ENCODE data around the gene KIF3C. TPM values are rescaled to one million over a fixed set of nuclear protein-coding genes. Genes with fewer than 3 reads are reported as not detected.

The KIF3C gene
- total RNA-seq, 2 donors from 2014 or later: 2.6 to 24.4 TPM

DNA sequence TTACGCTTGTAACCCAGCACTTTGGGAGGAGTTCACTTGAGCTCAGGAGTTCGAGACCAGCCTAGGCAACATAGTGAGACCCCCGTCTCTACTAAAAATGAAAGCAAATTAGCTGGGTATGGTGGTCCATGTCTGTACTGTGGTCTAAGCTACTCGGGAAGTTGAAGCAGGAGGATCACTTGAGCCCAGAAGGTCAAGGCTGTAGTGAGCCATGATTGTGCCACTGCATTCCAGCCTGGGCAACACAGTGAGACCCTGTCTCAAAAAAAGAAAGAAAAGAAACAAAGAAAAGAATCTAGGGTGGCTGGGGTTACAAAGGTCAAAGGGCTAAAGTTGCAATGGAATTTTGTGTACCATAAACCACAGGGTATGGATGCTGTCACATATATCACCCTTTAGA is 41.3 kb downstream of the KIF3C start:
- TF ChIP-seq POLR2A (IDR thresholded peaks at IDR 0.05) (no peak), POLR2AphosphoS5 (IDR thresholded peaks at IDR 0.05) (no peak)
- TF ChIP-seq, protein P1, sequence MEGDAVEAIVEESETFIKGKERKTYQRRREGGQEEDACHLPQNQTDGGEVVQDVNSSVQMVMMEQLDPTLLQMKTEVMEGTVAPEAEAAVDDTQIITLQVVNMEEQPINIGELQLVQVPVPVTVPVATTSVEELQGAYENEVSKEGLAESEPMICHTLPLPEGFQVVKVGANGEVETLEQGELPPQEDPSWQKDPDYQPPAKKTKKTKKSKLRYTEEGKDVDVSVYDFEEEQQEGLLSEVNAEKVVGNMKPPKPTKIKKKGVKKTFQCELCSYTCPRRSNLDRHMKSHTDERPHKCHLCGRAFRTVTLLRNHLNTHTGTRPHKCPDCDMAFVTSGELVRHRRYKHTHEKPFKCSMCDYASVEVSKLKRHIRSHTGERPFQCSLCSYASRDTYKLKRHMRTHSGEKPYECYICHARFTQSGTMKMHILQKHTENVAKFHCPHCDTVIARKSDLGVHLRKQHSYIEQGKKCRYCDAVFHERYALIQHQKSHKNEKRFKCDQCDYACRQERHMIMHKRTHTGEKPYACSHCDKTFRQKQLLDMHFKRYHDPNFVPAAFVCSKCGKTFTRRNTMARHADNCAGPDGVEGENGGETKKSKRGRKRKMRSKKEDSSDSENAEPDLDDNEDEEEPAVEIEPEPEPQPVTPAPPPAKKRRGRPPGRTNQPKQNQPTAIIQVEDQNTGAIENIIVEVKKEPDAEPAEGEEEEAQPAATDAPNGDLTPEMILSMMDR (IDR thresholded peaks at IDR 0.05): no peak
- intact Hi-C loops (cut with DNase I): no loop called here
- DNase-seq (ENCODE audit: low spot score): no peak
- no peaks in the 10 kb centered on the region for H3K4me1 ChIP-seq (replicated peaks)
- H3K27me3 ChIP-seq (replicated peaks; ENCODE audit: insufficient read depth): no peaks in the 10 kb centered on the region
- no peak overlapping the region for H3K4me3 ChIP-seq
- no peak overlapping the region for H3K27ac ChIP-seq
- 93% methylated on average over 4 of the region's 4 CpGs for WGBS
- no peaks in the 10 kb centered on the region for H3K9me3 ChIP-seq
- no peaks in the 10 kb centered on the region for H3K36me3 ChIP-seq

DNA sequence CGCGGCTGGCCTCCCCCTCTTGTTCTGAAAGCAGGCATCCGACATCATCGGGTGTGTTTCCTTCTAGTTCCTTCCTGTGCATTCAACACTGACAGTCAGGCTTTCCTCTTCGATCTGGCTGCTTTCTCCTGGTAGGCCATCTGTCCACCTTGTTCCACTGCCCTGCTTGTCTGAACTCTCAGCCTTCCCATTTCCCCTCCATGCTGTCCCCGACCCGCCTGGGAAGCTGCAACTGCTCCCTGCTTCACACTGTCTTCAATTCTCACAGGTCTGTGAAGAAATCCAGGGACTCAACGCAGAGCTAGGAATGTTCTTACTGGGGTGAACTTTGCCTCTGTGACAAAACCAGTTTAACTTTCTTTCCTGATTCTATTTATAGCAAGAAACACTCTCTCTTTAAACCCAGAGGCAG is 43.0 kb downstream of the KIF3C start:
- TF ChIP-seq POLR2AphosphoS5 (IDR thresholded peaks at IDR 0.05) (no peak), POLR2A (IDR thresholded peaks at IDR 0.05) (no peak)
- TF ChIP-seq, protein P1 (IDR thresholded peaks at IDR 0.05): no peak
- WGBS: 89% methylated on average over 8 of the region's 8 CpGs
- Histone ChIP-seq H3K4me1 (replicated peaks) (peaks cover 5% of the 10 kb centered on the region), H3K9me3 (no peaks in the 10 kb centered on the region), H3K27ac (peak overlapping the region in 1 of 2 donors; percentile 11), H3K27me3 (replicated peaks; ENCODE audit: insufficient read depth) (no peaks in the 10 kb centered on the region), H3K4me3 (no peak overlapping the region), H3K36me3 (no peaks in the 10 kb centered on the region)
- DNase-seq (ENCODE audit: low spot score): no peak
- intact Hi-C loops (cut with DNase I): no loop called here

DNA sequence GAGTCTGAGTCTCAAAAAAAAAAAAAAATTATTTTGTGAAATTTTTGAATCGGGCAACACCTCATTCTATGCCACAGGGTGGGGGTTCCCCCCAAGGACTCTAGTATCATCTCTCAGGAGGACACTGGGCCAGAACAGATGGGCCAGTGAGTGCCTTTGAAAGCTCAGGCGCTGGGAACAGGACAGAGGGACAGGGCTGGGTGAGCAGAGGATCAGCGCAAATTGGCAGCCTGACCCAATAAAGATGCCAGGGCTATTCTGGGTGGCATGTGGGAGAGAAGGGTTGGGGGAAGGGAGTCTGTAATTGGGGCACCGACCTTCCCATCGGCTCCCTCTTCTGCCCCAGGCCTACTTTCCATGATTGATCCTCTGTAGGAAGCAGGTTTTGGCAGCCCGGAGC is 44.0 kb downstream of the KIF3C start:
- TF ChIP-seq POLR2AphosphoS5 (IDR thresholded peaks at IDR 0.05) (no peak), POLR2A (IDR thresholded peaks at IDR 0.05) (no peak)
- TF ChIP-seq, protein P1 (IDR thresholded peaks at IDR 0.05): no peak
- 86% methylated on average over 6 of the region's 6 CpGs for WGBS

DNA sequence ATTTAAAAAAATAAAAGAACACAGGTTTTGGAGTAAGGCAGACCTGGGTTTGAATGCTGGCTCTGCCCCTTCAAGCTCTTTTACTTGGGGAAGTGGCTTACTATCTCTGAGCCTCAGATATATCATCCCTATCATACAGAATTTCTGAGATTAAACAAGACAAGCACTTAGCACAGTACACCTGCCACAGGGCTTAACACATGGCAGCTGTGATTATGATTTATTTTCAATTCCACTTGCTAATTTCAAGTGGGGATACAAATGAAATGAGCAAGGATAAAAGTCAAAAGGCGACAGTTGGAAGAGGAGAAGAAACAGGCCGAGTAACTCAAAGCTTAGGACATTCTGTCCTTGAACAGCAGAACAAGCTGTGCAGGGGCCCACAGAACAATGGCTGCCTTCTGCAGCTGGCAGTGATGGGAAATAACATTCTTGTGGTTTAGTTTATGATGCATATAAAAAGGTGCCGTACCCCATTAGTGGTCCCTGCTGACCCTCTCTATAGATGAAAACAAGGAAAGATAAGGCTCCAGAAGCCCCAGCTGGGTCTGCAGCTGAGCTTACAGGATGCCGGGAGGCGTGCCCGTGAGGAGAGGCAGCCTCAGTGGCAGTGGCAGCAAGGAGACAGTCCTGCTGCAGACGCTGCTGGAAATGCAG is 45.3 kb downstream of the KIF3C start:
- Histone ChIP-seq H3K9me3 (no peaks in the 10 kb centered on the region), H3K4me3 (no peak overlapping the region), H3K4me1 (replicated peaks) (peaks cover 5% of the 10 kb centered on the region), H3K27ac (peak overlapping the region; percentile 19 to 27), H3K36me3 (no peaks in the 10 kb centered on the region), H3K27me3 (replicated peaks; ENCODE audit: insufficient read depth) (no peaks in the 10 kb centered on the region)
- peak; percentile 26 for DNase-seq (ENCODE audit: low spot score)
- TF ChIP-seq POLR2AphosphoS5 (IDR thresholded peaks at IDR 0.05) (peak; percentile 73), POLR2A (IDR thresholded peaks at IDR 0.05) (no peak)
- TF ChIP-seq, protein P1 (IDR thresholded peaks at IDR 0.05): no peak
- intact Hi-C loops (cut with DNase I): no loop called here
- 9% methylated on average over 7 of the region's 7 CpGs for WGBS

More for the DNA sequence above, 44.0 kb downstream of the KIF3C start:
- no peak for DNase-seq (ENCODE audit: low spot score)
- Histone ChIP-seq H3K4me1 (replicated peaks) (peaks cover 5% of the 10 kb centered on the region), H3K4me3 (no peak overlapping the region), H3K36me3 (no peaks in the 10 kb centered on the region), H3K9me3 (no peaks in the 10 kb centered on the region), H3K27ac (peak overlapping the region in 1 of 2 donors; percentile 11), H3K27me3 (replicated peaks; ENCODE audit: insufficient read depth) (no peaks in the 10 kb centered on the region)
- intact Hi-C loops (cut with DNase I): no loop called here

DNA sequence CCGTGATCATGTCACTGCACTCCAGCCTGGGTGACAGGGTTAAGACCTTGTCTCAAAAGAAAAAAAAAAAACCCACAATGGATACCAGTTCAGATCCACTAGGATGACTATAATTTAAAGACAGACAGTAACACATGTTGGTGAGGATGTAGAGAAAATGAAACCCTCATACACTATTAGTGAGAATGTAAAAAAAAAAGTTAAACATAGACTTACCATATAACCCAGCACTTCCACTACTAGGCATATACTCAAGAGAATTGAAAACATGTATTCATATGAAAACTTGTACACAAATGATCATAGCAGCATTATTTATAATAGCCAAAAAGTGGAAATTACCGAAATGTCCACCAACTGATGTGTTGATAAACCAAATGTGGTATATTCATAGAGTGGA is 48.7 kb downstream of the KIF3C start:
- WGBS: 100% methylated on average over 2 of the region's 2 CpGs
- no peaks in the 10 kb centered on the region for H3K27me3 ChIP-seq (replicated peaks; ENCODE audit: insufficient read depth)
- no peak for DNase-seq (ENCODE audit: low spot score)
- intact Hi-C loops (cut with DNase I): no loop called here
- no peaks in the 10 kb centered on the region for H3K36me3 ChIP-seq
- peaks cover 5% of the 10 kb centered on the region for H3K4me1 ChIP-seq (replicated peaks)
- H3K4me3 ChIP-seq: no peak overlapping the region
- H3K9me3 ChIP-seq: no peaks in the 10 kb centered on the region
- H3K27ac ChIP-seq: no peak overlapping the region
- TF ChIP-seq, protein P1 (IDR thresholded peaks at IDR 0.05): no peak
- TF ChIP-seq POLR2AphosphoS5 (IDR thresholded peaks at IDR 0.05) (no peak), POLR2A (IDR thresholded peaks at IDR 0.05) (no peak)

All from prostate gland (tissue), 2 donors.